ENCODE measurements around the gene NDRG3. TPM values are rescaled to one million over a fixed set of nuclear protein-coding genes. Genes with fewer than 3 reads are reported as not detected.

The NDRG3 gene
- polyA plus RNA-seq, 1 of the 3 experiments (the other 2 are of a cell fraction), result 20.5 TPM

DNA sequence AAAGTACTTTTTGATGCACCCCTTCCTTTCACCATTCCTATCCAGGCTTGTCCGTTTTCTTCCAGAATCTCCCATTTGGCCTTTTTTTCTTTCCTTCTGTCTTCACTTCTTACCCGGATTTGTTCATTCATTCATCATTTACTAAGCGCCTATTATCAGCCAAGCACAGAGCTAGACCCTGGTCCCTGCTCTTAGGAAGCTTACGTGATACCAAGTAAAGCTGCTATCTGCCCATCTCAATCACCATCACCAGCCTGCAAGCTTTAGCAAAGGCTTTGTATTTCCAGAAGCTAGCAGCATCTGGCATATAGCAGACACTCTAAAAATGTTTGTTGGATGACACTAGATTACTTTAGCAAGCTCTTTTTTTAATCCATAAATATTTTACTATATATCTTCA is 4.8 kb downstream of the NDRG3 start:
- POLR2A ChIA-PET, result interaction anchor here (0.5 to 0.8 kb wide), 2 partner anchors 24 to 284 kb away, joined by 3 read pairs; no protein-coding TSS in a partner anchor
- Histone ChIP-seq H3K79me2 (ENCODE audit: insufficient read depth) (peaks cover 13% of the 10 kb centered on the region; the same call in 1 of the 2 replicates), H3K27me3 (ENCODE audit: insufficient read depth) (no peaks in the 10 kb centered on the region), H3K4me2 (no peak overlapping the region), H3K9me3 (no peaks in the 10 kb centered on the region), H3K36me3 (replicated peaks in 1 of 2; ENCODE audit: control insufficient read depth in 1 of 2, insufficient read depth in 2 of 2, low read length in 1 of 2) (no peaks in the 10 kb centered on the region), H3K4me3 (ENCODE audit: low read depth in 2 of 2, low read length in 1 of 2) (no peak overlapping the region), H2AFZ (ENCODE audit: low read depth) (no peak overlapping the region), H3F3A (replicated peaks; ENCODE audit: insufficient read depth) (peaks cover 8% of the 10 kb centered on the region), H3K9me2 (no peaks in the 10 kb centered on the region), H3K4me1 (ENCODE audit: control insufficient read depth in 1 of 2, insufficient read depth in 2 of 2, low read depth in 1 of 2, low read length in 1 of 2) (peaks cover 0 to 18% of the 10 kb centered on the region in 2 experiments; a peak in 2 of 4 replicates), H3K27ac (ENCODE audit: low read depth in 2 of 2, low read length in 1 of 2) (peak overlapping the region in 1 of 2 experiments; percentile 60; a peak in 2 of 4 replicates), H4K20me1 (ENCODE audit: insufficient read depth) (no peaks in the 10 kb centered on the region), H3K9ac (no peak overlapping the region)
- peak; percentile 69 for DNase-seq
- 64% methylated on average over 4 of the region's 4 CpGs for WGBS (ENCODE audit: low lambda C conversion rate)
- CTCF ChIA-PET, result interaction anchor here (0.8 to 1.5 kb wide), 6 partner anchors 14 to 127 kb away, joined by 3 to 7 read pairs (median 4); partner anchors contain the start of gene DSN1
- no peak for TF ChIP-seq FOXJ3 (CRISPR knock-in tag; IDR thresholded peaks at IDR 0.05)
- TF ChIP-seq JUND (IDR thresholded peaks at IDR 0.05), result no peak
- TF ChIP-seq GATA2 (CRISPR knock-in tag; IDR thresholded peaks at IDR 0.05), result peak; percentile 88
- TF ChIP-seq ZBTB33 (IDR thresholded peaks at IDR 0.05; ENCODE audit: borderline replicate concordance, low read depth), result no peak
- peak; percentile 52; the same call in 1 of the 2 replicates for TF ChIP-seq RCOR1 (IDR thresholded peaks at IDR 0.05; ENCODE audit: low read length)
- TF ChIP-seq IRF3 (IDR thresholded peaks at IDR 0.05; ENCODE audit: low read depth, low read length), result no peak
- TF ChIP-seq RFX5 (IDR thresholded peaks at IDR 0.05; ENCODE audit: low read length), result no peak
- TF ChIP-seq TAF1 (IDR thresholded peaks at IDR 0.05; ENCODE audit: borderline replicate concordance, low read depth, low read length), result no peak
- TF ChIP-seq SMC3 (IDR thresholded peaks at IDR 0.05; ENCODE audit: low read depth, low read length), result no peak
- TF ChIP-seq, protein P1, sequence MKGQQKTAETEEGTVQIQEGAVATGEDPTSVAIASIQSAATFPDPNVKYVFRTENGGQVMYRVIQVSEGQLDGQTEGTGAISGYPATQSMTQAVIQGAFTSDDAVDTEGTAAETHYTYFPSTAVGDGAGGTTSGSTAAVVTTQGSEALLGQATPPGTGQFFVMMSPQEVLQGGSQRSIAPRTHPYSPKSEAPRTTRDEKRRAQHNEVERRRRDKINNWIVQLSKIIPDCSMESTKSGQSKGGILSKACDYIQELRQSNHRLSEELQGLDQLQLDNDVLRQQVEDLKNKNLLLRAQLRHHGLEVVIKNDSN (IDR thresholded peaks at IDR 0.05; ENCODE audit: borderline replicate concordance, low read depth), result no peak
- no peak for TF ChIP-seq USF2 (IDR thresholded peaks at IDR 0.05; ENCODE audit: borderline replicate concordance, low read depth, low read length)
- no peak for TF ChIP-seq CHD2 (IDR thresholded peaks at IDR 0.05; ENCODE audit: low read length, partially characterized antibody)
- no peak for TF ChIP-seq REST (IDR thresholded peaks at IDR 0.05; ENCODE audit: low read depth, low read length)
- TF ChIP-seq EP300 (IDR thresholded peaks at IDR 0.05; ENCODE audit: borderline replicate concordance in 1 of 2, low read depth in 1 of 2, low read length in 1 of 2), result no peak
- peak; percentile 11; the same call in 1 of the 2 replicates for TF ChIP-seq RAD21 (IDR thresholded peaks at IDR 0.05; ENCODE audit: low read length)
